ENCODE results near the gene RASGRF1.

The RASGRF1 gene

GRCh38 chr15:79099692-79100091 lies 9.1 kb upstream of the RASGRF1 start:
- DNase-seq, result no peak

GRCh38 chr15:79094611-79095021 lies 4.0 kb upstream of the RASGRF1 start:
- DNase-seq, result no peak

- DNase-seq, result no peak
Measured at GRCh38 chr15:79093352-79093935, 2.9 kb upstream of the RASGRF1 start.

- DNase-seq, result no peak
Measured at GRCh38 chr15:79092382-79092781, 1.8 kb upstream of the RASGRF1 start.

GRCh38 chr15:79091204-79091867 lies 756 bp upstream of the RASGRF1 start:
- no peak for DNase-seq

- no peak for DNase-seq
Measured at GRCh38 chr15:79089890-79090486, 592 bp downstream of the RASGRF1 start.

GRCh38 chr15:79089331-79089889 lies 1.2 kb downstream of the RASGRF1 start:
- DNase-seq, result no peak

- DNase-seq, result no peak
Measured at GRCh38 chr15:79088426-79089205, 2.0 kb downstream of the RASGRF1 start.

- DNase-seq, result no peak
Measured at GRCh38 chr15:79086814-79087213, 3.8 kb downstream of the RASGRF1 start.

- DNase-seq, result no peak
Measured at GRCh38 chr15:79084308-79084968, 6.1 kb downstream of the RASGRF1 start.

GRCh38 chr15:79083154-79083553 lies 7.4 kb downstream of the RASGRF1 start:
- no peak for DNase-seq

- no peak for DNase-seq
Measured at GRCh38 chr15:79082363-79083070, 8.1 kb downstream of the RASGRF1 start.

GRCh38 chr15:79078763-79079410 lies 11.7 kb downstream of the RASGRF1 start:
- DNase-seq, result no peak

GRCh38 chr15:79078003-79078402 lies 12.6 kb downstream of the RASGRF1 start:
- DNase-seq, result no peak

- DNase-seq, result no peak
Measured at GRCh38 chr15:79076661-79077060, 13.9 kb downstream of the RASGRF1 start.

GRCh38 chr15:79075256-79075655 lies 15.3 kb downstream of the RASGRF1 start:
- no peak for DNase-seq

- DNase-seq, result no peak
Measured at GRCh38 chr15:79073336-79073735, 17.2 kb downstream of the RASGRF1 start.

- DNase-seq, result no peak
Measured at GRCh38 chr15:79071901-79072300, 18.7 kb downstream of the RASGRF1 start.

GRCh38 chr15:79068790-79069189 lies 21.8 kb downstream of the RASGRF1 start:
- DNase-seq, result no peak

GRCh38 chr15:79067969-79068368 lies 22.6 kb downstream of the RASGRF1 start:
- no peak for DNase-seq

- DNase-seq, result no peak
Measured at GRCh38 chr15:79067072-79067833, 23.3 kb downstream of the RASGRF1 start.

Measured in fibroblast of upper back skin (primary cell).